Suppressor macrophage treated with lipopolysaccharide for 4 hours (primary cell): ENCODE data around the gene TLDC2.
"Not testable (repeated sequence)": the region's sequence is repeated elsewhere in the genome, so short reads cannot be mapped to it uniquely, and the experiment has no call there.

Source experiments
- DNase-seq: peaks from one replicate; pipeline ENCODE4 v3.0.0-alpha.2; 2020

The TLDC2 gene

DNA sequence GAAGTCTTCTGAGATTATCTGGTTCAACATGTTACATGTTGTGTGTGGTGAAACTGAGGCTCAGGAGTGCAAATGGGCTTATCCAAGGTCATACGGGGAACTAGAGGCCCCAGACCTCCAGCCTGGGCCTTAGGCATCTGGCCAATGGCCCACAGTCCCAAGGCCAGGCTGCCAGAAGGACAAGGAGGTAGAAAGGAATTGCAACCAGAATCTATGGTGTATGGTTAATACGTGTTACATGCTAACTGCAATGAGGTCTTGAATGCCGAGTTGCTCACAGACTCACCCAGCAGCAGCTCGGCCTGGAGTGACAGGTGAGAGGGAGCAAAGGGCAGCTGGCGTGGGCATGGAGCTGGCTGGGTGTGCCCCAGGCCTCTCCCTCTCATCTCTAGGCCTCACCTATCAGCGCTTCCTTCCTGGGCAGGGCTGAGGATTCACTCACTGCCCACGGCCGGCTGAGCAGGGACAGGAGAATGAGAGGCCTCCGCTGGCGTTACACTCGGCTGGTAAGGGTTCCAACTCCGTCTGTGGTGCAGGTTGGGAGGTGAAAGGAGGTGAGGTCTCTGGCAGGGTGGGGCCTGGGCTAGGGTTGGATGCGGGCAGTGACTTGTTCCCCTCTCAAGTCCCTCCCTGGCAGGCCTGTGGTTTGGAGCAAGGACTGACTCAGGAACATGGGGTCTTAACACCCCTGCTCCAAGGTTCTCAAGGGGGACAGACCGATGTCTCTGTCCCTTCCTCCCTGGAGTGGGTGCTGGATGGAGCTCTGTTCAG lies at the start of gene TLDC2:
TLDC2 (plus strand) TSS at position 437 of the 771 bp plus-strand sequence; CDS start at position 474, 37 bp downstream.
- no peak for DNase-seq

DNA sequence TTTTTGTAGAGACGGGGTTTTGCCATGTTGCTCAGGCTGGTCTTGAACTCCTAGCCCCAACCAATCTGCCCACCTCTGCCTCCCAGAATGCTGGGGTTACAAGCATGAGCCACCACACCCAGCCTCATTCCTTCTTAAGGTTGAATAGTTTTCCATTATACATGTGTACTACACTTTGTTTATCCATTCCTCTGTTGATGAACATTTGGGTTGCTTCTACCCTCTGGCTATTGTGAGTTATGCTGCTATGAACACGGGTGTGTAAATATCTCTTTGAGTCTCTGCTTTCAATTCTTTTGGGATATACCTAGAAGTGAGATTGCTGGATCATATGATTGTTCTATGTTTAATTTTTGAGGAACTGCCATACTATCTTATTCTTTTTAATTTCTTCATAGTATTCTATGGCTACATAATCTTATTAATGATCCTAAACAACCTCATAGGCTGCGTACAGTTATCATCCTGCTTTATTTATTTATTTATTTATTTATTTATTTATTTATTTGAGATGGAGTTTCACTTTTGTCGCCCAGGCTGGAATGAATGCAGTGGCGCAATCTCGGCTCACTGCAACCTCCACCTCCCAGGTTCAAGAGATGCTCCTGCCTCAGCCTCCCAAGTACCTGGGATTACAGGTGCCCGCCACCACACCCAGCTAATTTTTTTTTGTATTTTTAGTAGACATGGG lies 49.2 kb upstream of the TLDC2 start:
- no peak for DNase-seq

DNA sequence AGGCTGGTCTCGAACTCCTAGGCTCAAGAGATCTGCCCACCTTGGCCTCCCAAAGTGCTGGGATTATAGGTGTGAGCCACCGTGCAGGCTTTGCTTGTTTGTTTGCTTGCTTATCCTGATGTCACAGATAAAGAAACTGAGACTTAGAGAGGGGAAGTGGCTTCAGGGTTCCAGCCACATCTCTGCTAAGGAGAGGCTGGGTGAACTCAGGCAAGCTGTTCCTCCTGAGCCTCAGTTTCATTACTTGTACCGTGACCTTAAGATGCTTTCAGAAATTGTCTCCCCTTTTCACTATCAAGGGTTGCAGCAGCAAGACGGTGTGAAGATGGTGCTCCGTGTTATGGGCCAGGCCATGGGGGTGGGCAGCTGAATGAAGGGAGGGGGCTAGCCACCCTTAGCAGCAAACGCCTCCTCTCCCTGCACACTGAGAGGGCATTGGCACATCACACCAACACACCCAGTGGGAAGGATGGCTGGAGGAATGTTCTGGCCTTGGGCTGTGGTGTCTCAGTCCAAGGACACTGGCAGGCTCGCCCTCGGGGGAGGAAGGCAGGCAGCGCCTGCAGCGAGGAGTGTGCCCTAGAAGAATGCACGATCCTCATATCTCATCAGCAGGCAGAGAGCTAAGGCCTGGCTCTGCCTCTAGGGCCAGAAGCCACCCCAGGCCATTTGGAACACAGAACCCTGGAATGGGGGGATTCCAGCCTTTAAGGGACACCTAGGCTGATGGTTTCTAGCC lies 48.2 kb upstream of the TLDC2 start:
- DNase-seq: no peak

DNA sequence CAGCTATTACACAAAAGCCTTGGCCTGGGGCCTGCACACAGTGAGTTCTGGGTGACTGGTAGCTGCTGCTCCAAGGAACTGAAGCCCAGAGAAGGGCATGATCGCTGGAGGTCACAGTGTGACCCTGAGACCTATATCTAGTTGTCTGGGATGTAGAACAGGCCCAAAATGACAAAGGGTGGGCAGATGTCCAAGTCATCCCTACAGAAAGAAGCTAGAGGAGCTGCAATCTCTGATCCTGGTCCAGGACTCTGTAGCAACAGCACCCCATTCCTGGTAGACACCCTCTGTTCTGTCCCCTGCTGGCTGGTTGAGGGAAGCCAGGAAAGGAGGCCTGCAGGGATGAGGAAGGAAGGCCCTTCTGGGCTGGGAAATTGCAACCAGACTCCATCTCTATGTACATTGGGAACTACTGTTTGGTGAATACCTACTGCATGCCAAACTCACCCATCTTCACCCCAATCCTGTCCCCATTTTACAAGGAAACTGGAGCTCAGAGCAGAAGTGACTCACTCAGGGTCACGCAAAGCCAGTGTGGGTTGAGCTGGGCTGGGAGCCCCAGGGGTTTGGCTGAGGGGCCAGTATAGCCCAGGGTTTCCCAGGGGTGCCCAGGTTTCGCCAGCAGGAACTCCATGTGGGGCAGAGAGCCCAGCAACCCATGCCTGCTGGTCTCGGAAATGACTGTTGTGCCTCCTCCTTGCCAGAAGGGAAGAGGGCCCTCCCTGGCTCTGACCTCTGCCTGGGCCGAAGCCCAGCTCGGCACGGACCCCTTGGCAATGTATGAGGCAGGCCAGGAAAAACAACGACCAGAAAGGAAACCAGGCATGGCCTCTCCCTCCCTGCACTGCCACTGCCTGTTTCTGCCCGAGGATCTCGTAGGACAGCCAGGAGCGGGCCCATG lies 44.9 kb upstream of the TLDC2 start:
- no peak for DNase-seq

DNA sequence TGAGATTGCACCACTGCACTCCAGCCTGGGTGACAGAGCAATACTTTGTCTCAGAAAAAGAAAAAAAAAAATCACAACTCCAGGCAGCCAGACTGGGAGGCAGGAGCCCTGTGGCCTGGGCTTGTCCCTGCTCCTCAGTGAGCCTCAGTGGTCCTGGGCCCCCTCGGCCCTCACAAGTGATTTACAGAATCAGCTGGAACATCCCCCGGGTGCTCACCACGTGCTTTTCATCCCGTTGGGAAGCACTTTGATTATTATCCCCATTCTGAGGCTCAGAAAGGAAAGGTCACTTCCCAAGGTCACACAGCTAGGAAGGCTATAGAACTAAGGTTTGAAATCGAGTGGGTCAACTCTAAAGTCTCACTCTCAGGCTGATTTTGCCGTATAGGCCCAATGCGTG lies 43.1 kb upstream of the TLDC2 start:
- no peak for DNase-seq

DNA sequence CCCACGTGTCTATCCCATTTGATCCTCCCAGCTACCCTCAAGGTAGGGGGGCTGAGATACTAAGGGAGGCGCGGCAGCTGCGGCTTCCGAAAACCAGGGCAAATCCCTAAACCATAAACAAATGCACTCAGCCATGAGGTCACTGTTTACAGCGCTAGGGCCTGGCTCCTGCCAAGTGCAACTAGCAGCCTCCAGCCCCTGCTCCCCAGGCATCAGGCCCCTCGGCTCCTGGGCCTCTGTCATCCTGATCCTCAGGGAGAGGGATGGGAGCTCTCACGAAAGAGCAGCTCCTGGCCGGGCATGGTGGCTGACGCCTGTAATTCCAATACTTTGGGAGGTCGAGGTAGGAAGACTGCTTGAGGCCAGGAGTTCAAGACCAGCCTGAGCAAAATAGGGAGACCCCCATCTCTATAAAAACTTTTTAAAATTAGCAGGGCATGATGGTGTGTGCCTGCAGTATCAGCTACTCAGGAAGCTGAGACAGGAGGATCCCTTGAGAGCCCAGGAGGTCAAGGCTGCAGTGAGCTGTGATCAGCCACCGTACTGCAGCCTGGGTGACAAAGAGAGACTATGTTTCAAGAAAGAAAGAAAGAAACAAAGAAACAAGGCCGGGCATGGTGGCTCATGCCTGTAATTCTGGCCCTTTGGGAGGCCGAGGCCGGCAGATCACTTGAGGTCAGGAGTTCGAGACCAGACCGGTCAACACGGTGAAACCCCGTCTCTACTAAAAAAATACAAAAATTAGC lies 42.5 kb upstream of the TLDC2 start:
- DNase-seq: no peak

DNA sequence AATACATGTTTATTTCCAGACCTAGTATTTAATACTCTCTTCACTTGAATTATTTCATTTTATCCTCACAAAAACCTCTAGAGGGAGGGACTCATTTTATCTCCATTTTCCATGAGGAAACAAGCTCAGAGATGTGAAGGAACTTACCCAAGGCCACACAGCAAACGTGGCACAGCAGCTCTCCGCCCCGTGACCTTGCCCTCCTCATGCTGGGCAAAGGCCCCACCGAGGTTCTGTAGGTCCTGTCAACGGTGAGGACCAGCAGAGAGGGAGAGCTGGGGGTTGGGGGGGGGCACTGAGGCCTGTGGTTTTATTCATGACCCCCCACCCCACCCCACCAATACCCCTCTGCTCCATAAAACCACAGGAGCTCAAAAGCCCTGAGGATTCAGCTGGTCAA lies 40.9 kb upstream of the TLDC2 start:
- DNase-seq: no peak

DNA sequence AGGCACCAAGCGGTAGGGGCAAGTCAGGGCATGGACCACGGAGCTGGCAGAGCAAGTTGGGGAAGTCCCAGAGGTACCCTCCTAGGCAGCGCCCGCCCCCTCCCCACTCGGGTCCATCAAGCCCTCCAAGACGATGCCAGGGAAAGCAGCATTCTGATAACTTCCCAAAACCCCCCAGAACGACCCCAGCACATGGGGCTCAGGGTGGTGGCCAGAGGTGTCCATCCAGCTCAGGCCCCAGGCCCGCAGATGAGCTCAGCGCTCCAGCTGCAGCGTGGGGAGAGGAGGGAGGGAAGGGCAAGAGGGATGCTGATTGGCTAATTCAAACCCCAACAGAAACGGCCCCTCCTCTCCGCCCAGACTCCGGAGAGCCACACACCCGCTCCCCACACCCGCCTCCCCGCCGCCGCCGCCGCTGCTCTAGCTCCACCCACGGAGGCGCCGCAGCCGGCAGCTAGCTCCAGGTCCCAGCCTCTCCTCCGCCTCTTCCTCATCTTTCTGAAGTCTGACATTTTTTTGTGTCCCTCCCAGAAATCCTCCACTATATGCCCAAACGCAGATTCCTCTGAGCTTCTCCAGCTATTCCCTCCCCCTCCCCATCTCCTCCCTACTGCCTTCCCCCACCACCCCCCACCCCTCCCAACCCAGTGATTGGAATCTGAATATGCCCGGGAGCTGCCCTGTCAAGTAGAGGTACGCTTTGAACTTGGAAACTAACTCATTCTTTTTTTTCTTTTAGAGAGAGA lies 40.3 kb upstream of the TLDC2 start:
- peak; percentile 92 for DNase-seq

DNA sequence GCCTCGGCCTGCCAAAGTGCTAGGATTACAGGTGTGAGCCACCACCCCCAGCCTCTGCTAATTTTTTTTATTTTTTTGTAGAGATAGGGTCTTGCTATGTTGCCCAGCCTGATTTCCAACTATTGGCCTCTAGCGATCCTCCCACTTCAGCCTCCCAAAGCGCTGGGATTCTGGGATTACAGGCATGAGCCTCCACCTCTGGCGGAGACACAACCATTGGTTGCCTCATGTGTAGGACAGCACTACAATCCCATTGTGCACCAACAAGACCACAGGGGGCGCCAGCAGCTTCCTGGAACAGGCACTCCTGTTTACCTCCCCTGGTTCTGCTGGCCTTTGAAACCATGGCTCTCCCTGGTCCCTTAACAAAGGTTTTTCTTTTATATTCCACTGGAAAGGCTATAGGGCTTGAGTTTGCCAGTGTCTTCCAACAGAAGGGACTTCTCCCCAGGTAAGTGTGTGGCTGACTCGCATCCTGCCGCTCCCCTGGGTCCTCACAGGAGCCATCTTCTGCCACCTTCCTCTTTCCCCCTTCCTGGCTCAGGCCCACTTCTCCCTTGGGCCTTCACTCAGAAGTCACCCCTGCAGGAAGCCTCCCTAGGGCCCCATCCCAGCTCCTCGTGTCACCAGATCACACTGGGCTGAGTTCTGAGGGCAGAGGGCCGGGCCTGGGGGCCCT lies 39.2 kb upstream of the TLDC2 start:
- DNase-seq: peak; percentile 83

DNA sequence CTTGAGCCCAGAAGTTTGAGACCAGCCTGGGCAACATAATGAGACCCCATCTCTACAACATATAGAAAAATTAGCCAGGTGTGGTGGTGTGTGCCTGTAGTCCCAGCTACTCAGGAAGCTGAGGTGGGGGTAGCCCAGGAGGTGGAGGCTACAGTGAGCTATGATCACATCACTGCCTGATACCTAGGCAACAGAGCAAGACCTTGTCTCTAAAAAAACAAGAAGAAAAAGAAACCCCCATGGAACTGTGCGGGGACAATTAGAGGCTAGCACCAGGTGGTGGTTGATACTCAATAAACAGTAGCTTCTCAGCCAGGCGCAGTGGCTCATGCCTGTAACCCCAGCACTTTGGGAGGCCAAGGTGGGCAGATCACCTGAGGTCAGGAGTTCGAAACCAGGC lies 37.6 kb upstream of the TLDC2 start:
- not testable (repeated sequence) for DNase-seq

DNA sequence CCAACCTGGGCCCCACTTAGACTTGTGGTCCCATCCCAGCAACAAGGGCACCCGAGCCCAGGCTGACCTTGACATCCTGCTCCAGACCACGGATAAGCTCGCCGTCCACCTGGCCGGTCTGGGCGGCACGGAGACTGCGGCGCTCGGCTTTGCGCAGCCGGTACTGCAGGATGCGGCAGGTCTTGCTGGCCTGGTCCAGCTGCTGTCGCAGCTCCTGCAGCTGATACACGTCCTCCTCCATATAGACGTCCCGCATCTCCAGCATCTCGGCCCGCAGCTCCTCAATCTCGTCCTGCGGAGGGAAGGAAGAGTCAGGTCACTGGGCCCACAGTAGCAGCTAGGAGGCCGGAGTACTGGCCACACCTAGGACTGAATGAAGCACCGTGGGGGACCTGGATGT lies 36.8 kb upstream of the TLDC2 start:
- DNase-seq: no peak

DNA sequence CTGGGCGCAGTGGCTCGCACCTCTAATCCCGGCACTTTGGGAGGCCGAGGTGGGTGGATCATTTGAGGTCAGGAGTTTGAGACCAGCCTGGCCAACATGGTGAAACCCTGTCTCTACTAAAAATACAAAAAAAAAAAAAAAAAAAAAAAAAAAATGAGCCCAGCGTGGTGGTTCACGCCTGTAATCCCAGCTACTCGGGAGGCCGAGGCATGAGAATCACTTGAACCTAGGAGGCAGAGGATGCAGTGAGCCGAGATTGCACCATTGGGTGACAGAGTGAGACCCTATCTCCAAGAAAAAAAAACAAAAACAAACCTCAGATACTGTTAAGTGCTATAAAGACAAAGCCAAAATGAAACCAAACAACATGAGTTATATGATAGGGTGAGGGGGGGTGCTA lies 34.9 kb upstream of the TLDC2 start:
- not testable (repeated sequence) for DNase-seq

DNA sequence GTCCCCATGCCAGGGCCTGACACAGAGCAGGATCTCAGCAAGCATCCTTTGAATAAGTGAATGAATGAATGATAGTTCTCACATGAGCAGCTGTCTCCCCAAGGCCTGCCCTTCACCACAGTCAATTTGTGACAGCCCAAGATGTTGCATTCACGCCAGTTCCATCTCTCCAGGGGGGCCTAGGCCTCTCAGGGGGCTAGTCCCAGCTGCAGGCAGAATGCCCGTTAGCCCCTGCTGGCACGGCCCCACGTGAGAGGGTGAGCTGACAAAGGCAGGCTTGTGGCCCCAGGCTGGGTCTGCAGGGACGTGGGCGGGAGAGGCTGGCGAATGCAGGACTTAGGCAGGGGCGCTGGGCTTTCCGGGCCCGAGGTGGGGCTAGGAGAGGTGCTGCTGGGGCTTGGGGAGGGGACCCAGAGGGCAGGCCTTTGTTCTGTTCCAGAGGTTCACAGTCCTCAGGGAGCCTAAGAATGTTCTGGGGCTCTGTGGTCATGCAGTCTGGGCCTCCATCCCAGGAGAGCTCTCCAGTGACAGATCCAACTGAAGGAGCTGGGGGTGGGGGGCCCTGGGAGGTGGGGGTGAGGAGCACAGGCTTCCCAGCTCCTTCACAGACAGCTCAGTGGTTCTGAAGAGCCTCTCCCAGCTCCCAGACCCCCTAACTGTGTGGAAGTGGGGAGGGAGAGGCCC lies 30.5 kb upstream of the TLDC2 start:
- DNase-seq: no peak

DNA sequence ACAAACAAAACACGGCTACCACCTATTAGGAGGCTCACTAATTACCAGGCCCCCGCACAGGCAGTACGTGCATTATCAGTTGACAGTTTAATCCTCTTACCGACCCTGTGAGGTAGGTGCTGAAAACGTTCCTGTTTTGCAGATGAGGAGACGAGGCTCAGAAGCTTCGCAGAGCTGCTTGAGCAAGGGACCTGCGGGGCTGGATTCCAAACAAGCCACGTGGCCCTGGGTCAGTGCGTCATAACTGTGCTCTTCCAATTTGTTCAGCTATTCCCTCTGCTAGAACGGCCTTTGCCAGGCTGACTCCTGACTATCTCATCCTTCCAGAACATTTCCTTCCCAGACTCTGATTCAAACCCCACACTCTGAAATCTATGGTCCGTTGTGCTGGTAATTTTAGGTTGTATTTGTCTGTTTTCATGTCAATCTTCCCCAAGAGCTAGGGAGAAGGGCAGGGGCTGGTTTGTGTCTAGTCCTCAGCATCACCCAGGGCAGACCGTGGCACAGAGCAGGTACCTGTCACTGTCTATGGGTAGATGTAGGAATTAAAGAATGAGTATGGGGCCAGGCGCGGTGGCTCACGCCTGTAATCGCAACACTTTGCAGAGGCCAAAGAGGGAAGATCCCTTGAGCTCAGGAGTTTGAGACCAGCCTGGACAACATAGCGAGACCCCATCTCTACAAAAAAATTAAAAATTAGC lies 28.8 kb upstream of the TLDC2 start:
- no peak for DNase-seq

DNA sequence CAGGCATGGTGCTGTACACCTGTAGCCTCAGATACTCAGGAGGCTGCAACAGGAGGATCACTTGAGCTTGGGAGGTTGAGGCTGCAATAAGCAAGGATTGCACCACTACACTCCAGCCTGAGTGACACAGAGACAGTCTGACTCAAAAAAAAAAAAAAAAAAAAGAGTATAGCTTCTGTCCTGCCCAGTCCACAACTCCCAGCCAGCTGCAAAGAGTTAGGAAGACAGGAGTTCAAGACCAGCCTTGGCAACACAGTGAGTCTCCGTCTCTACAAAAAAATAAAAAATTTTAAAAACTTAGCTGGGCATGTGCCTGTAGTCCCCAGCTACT lies 28.3 kb upstream of the TLDC2 start:
- DNase-seq: no peak

DNA sequence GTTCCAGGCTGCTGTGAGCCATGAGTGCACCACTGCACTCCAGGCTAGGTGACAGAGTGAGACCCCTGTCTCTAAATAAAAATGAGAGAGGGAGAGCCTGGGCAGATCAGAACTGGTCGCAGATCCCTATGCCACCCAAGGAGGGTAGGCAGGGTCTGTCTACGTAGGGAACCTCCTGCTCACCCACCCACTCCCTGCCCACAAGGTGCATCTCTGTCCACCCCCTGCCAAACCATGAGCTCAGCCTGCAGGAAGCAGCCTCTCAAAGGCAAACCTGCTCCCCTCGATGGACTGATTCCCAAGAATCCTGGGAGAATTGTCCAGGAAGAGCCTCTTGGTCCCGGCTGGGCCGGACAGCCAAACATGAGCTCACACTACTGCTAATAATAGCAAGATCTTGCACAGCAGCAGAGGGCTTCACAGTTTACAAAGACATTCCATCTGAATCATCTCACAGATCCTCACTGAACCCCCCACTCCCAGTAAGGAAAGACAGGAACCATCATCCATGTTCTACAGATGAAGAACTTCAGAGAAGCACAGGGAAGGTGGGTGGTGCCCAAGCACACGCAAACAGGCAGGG lies 27.8 kb upstream of the TLDC2 start:
- DNase-seq: no peak

DNA sequence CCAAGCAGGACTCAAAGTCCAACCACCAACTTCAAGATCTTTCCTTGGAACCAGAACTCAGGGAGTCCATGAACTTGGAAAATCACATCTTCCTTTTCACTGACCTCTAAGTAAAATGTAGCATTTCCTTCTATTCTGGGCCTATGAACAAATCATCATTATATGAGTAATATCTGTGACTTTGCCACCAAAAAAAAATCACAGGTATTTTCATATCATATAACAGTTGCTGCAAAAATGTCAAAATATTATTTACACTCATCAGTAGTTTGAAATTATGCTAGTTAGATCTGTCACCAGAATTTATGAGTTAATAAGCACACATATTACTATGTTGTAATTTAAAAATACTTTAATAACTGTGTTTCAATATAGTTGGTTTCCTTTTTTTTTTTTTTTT lies 27.3 kb upstream of the TLDC2 start:
- no peak for DNase-seq

DNA sequence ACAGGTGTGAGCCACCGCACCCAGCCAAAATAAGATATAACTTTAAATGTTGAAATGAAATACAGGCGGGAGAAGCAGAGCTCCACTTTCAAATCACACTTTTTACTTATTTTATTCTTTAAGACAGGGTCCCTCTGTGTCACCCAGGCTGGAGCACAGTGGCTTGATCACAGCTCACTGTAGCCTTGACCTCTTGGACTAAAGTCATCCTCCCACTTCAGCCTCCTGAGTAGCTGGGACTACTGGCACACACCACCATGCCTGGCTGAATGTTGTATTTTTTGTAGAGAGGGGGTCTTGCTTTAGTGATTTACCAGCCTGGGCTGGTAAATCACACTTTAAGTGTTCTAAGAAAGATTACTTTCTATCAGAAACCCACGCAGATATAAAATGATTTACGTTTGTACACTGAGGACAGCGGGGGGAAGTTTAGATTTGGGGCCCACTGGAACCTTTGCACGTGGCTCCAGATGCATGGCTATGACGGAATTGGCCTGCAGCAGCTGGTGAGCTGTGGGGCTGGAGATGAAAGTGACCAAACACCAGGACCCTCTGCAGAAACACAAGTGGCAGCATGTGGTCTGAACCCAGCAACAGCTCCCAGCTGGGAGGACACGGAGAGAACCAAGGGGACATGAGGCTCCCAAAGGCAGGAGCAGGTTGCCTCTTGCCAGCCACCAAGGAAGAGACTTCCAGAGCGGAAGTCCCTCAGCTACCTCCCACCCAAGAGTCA lies 26.4 kb upstream of the TLDC2 start:
- no peak for DNase-seq
